ENCODE data around the gene PCGF3.
"Not testable (repeated sequence)": the region's sequence is repeated elsewhere in the genome, so short reads cannot be mapped to it uniquely, and the experiment has no call there.

Gene PCGF3

DNA sequence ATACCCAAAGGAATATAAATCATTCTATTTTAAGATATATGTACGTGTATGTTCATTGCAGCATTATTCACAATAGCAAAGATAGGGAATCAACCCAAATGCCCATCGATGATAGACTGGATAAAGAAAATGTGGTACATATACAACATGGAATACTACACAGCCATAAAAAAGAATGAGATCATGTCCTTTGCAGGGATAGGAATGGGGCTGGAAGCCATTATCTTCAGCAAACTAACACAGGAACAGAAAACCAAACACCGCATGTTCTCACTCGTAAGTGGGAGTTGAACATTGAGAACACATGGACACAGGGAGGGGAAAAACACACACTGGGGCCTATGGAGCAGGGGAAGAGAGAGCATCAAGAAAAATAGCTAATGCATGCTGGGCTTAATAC, 101.3 kb downstream of the PCGF3 start:
- not testable (repeated sequence) for DNase-seq

DNA sequence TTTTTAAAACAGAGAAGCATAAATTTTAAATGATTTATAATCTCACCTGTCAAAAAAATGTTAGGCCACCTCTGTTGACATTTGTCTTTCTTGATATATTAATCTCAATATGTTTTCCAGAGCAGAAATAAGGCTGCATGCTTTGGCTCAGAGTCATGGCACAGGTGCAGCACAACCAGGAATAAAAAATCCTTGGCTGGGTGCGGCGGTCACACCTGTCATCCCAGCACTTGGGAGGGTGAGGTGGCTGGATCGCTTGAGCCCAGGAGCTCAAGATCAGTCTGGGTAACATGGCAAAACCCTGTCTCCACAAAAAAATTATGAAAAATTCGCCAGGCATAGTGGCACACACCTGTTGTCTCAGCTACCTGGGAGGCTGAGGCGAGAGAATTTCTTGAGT, 102.2 kb downstream of the PCGF3 start:
- DNase-seq, result no peak

DNA sequence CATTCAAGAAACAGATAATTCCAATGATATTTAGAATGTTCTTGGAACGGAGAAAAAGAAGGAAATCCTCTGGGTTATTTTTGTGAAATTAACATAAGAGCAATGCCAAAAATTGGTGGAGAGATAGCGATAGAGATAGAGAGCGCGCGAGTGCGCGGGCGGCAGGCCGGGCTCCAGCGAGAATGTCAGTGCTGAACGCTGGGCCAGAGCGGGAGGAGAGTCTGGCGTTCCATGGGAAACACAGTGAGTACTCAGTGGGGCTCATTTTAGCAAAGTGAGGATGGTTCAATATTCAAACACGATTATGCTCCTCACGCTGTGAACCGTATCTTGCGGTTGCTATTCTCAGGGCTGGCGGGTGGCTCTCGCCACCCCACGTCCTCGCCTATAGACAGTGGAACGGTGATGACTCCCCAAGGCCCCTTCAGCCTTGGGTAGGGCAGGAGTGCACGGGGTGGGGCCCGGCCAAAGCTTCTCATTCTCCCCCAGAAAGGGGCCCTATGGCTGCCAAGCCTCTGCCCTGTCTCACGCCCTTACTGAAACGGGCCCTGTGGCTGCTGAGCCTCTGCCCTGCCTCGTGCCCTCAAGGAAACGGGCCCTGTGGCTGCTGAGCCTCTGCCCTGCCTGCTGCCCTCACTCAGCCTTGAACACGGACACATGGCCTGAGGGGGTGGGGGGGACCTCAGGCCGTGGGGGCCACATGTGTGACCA, 103.4 kb downstream of the PCGF3 start:
- DNase-seq, result no peak

DNA sequence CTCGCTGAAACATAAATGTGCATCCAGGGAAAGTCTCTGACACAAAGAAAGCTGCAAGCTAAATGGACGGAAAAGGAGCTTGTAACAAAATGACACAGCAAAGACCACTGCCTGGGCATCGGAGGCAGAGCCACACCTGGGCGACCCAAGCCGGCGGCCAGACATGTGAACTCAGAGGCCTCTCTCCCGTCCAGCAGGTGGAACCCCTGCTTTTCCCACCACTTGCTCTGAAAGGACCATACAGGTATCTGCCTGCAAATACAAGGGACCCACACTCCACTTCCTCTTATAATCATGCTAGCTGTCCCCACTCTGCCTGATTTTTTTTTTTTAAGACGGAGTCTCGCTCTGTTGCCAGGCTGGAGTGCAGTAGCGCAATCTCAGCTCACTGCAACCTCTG, 108.3 kb downstream of the PCGF3 start:
- no peak for DNase-seq

DNA sequence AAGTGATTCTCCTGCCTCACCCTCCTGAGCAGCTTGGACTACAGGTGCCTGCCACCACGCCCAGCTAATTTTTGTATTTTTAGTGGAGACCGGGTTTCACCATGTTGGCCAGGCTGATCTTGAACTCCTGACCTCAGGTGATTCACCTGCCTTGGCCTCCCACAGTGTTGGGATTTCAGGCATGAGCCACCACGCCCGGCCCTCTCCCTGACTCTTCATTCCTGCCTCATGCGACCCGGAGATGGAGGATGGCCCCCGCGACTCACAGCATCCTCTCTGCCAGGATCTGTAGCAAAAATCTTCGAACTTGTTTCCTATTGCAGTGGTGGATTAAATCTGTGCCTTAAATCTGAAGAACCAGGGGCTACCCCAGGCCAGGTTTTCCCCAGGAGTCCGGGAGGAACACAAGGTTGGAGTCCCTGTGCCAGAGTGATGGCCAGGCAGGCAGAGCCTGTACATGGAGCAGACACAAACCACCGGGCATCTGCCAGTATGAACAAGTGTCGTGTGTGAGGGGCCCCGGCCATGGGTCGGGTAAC, 108.7 kb downstream of the PCGF3 start:
- no peak for DNase-seq

DNA sequence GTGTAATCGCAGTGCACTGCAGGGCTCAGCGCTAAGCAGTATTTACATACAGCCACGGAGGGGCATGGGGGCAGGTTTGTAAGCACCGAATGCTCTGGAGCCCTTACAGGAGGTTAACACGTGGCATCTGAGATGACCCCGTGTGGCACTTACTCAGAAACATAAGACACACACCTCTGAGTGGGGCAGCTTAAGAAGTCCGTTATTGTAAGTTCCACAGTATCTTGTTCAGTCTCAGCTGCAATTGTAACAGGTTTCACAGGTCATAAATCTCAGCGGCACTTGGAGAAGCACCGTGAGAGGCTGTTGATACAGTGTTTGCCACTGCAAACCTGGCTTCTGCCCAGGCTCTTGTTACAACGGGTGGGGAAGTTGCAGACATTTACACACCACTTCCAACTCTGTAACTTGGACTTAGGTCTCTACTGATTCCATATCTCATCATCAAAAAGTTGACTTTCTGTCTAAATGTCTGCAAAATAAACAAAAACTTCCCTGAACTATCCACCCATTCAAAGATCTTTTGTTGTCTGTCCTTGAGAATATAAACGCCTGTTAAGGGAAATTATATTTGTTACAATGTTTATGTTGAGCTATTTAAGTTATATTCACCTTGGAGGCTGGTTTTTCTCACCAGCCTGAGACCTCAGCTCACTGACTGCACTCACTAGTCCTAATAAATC, 110.0 kb downstream of the PCGF3 start:
- no peak for DNase-seq

DNA sequence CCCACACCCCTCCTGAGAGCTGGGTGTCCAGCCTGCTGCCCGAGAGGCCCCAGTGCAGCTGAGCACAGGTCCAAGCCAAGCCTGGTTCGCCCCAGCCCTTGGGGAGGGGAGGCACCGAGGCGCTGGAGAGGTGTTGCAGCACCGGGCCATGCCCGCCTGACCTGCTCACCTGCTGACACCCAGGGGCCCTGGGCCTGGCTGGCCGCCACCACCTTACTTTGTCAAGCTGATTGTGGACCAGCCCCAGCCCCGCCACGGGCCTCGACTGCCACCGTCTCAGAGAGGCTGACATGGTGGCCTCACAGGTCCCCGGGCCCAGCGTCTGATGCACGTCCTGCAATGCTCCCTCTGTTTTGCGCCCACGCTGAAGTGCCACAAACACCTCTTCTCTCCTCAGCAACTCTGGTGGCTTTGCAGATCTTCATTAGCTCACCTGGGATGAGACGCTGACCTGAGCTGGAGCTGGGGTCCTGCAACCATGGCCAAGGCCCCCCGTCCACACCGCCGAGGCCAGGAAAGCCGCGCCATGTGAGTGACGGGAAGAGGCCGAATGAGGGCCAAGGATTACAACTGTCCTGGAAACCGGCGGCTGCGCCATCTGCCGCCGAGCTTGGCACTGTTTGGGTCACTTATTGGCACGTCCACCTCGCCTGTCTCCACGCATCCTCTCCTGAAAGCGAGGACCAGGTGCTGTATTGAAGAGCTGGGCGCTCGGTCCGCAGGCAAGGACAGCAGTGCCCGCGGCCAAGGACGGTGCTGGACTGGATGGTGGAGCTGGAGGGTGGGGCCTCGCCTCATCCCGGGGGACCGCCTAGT, 112.7 kb downstream of the PCGF3 start:
- no peak for DNase-seq

DNA sequence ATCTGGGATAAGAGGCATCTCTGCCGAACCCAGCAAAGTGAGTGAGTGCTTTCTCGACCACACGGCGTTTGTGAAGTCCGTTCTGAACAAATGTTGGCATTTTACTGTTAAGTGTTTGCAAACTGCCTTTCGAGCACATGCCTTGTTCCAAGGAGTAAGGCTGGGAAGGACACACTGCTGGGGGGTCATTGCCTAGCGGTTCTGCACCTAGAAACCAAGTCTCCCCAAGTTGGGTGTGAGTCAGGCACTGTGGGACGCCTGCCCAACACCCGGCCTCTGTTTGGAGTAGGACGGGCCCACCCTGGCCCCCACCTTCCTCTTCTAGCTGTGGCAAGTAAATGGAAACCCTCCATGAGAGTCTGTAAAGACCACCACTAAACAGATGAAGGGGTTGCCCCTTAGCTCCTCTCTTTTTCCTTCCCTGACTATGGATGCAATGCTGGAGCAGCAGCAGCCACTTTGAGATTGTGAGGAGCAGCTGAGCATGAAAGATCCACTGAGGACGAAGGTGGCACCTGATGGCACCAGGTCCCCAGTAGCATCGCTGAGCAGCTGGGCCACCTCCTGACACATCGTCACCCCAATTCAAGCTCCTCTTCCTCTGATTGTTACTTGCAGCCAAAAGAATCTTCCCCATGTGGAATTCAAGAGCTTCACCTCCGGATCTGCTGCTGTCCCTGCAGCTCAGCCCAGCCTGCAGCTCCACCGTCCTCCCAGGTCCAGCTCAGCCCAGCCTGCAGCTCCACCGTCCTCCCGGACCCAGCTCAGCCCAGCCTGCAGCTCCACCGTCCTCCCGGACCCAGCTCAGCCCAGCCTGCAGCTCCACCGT, 114.0 kb downstream of the PCGF3 start:
- no peak for DNase-seq

Measured in NCI-H1436 (cell line).